Smooth muscle cell (in vitro differentiated cells): ENCODE measurements around the gene PPP1R14C. TPM values are rescaled to one million over a fixed set of nuclear protein-coding genes. Genes with fewer than 3 reads are reported as not detected.
A peak's percentile ranks its signal among the peaks of the same experiment; 100 is the strongest.

Source experiments
- DNase-seq: peaks from one replicate; lab custom pipeline; 2025; ENCODE audit not compliant: unreplicated experiment; lab: John Stamatoyannopoulos, UW
- H2AFZ ChIP-seq: fragments of 200-600 bp; sonication (generic); 2 replicates; pipeline ENCODE4 v1.6.0; 2016; ENCODE audit warnings: antibody characterized with exemption, low read depth, mild to moderate bottlenecking
- H3F3A ChIP-seq: fragments of 200-600 bp; sonication (generic); 2 replicates; pipeline ENCODE4 v1.6.0; 2017; ENCODE audit warnings: antibody characterized with exemption, low read depth
- H3K27ac ChIP-seq: fragments of 200-600 bp; sonication (generic); 2 replicates; pipeline ENCODE4 v1.5.1; 2016; ENCODE audit warnings: low read depth, mild to moderate bottlenecking
- H3K27me3 ChIP-seq: fragments of 200-600 bp; sonication (generic); 2 replicates; pipeline ENCODE4 v1.6.1; 2016; ENCODE audit warnings: low read depth, mild to moderate bottlenecking
- H3K36me3 ChIP-seq: fragments of 200-600 bp; sonication (generic); 2 replicates; pipeline ENCODE4 v1.5.1; 2016; ENCODE audit warnings: low read depth
- H3K4me1 ChIP-seq: fragments of 200-600 bp; sonication (generic); 2 replicates; pipeline ENCODE4 v1.5.1; 2016; ENCODE audit warnings: low read depth
- H3K4me2 ChIP-seq: fragments of 200-600 bp; sonication (generic); 2 replicates; pipeline ENCODE4 v1.6.0; 2016; ENCODE audit warnings: mild to moderate bottlenecking
- H3K4me3 ChIP-seq: fragments of 200-600 bp; sonication (generic); 2 replicates; pipeline ENCODE4 v1.5.1; 2016; ENCODE audit warnings: mild to moderate bottlenecking
- H3K79me2 ChIP-seq: fragments of 200-600 bp; sonication (generic); 2 replicates; pipeline ENCODE4 v1.6.0; 2016; ENCODE audit warnings: low read depth, mild to moderate bottlenecking
- H3K9ac ChIP-seq: fragments of 200-600 bp; sonication (generic); 2 replicates; pipeline ENCODE4 v1.6.0; 2016; ENCODE audit warnings: low read depth
- H3K9me3 ChIP-seq: fragments of 200-600 bp; sonication (generic); replicated peaks from 2 replicates; pipeline ENCODE4 v1.5.1; 2016; ENCODE audit warnings: low read depth
- H4K20me1 ChIP-seq: fragments of 200-600 bp; sonication (generic); 2 replicates; pipeline ENCODE4 v1.6.0; 2016; ENCODE audit warnings: low read depth
- WGBS: methylation state at CpG from one replicate; pipeline ENCODE4 v1.1.7; 2016; ENCODE audit warnings: low lambda C conversion rate; 5-methylcytosine and 5-hydroxymethylcytosine counted together
- polyA plus RNA-seq: library from polyadenylated mRNA; unstranded; fragments of >200 nt; fragmentation: Nextera tagmentation; extraction: Ambion mirVana; gene quantifications from 2 replicates; pipeline ENCODE4 v1.2.1, GENCODE V29; 2016
- total RNA-seq: library from RNA; depleted of rRNA; stranded (reverse); fragments of >200 nt; gene quantifications from 2 replicates; pipeline ENCODE4 v1.2.3, GENCODE V29; 2014
- TF ChIP-seq, protein P1 (sequence below): fragments of 200-600 bp; sonication (generic); IDR thresholded peaks from 2 replicates; pipeline ENCODE4 v1.5.1; 2017; ENCODE audit warnings: borderline replicate concordance, mild to moderate bottlenecking, antibody characterized with exemption; ENCODE audit not compliant: insufficient read depth, poor library complexity, severe bottlenecking

PPP1R14C gene
- total and polyA plus RNA-seq, 2 experiments from 2014 or later = 2.6 to 7.9 TPM

DNA sequence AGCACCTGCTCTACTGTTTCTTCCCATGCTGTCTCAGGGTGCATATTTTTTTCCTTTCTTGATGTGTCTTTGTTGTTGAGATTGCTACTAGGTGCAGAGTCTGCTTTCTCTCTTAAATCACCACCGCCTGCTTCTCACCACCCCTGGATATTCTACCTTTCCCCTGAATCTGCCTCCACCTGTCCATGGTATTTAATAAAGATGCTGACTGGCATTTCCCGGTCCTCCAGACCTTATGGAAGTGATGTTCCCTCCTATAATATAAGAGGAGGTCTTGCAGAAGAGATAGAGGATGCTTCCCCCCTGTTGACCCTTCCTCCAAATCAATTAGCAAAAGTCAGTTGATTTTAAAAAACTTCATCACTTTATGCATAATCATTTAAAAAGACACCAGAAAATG is 118.1 kb downstream of the PPP1R14C start:
- H3K79me2 ChIP-seq = no peaks in the 10 kb centered on the region
- no peaks in the 10 kb centered on the region for H3K27me3 ChIP-seq
- H3K27ac ChIP-seq = no peak overlapping the region
- TF ChIP-seq, protein P1, sequence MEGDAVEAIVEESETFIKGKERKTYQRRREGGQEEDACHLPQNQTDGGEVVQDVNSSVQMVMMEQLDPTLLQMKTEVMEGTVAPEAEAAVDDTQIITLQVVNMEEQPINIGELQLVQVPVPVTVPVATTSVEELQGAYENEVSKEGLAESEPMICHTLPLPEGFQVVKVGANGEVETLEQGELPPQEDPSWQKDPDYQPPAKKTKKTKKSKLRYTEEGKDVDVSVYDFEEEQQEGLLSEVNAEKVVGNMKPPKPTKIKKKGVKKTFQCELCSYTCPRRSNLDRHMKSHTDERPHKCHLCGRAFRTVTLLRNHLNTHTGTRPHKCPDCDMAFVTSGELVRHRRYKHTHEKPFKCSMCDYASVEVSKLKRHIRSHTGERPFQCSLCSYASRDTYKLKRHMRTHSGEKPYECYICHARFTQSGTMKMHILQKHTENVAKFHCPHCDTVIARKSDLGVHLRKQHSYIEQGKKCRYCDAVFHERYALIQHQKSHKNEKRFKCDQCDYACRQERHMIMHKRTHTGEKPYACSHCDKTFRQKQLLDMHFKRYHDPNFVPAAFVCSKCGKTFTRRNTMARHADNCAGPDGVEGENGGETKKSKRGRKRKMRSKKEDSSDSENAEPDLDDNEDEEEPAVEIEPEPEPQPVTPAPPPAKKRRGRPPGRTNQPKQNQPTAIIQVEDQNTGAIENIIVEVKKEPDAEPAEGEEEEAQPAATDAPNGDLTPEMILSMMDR = no peak
- H3F3A ChIP-seq = no peaks in the 10 kb centered on the region
- H3K4me3 ChIP-seq = no peak overlapping the region
- H3K9ac ChIP-seq = no peak overlapping the region
- H4K20me1 ChIP-seq = no peaks in the 10 kb centered on the region
- H3K4me2 ChIP-seq = no peak overlapping the region
- H3K4me1 ChIP-seq = peaks cover 5% of the 10 kb centered on the region
- no peaks in the 10 kb centered on the region for H3K9me3 ChIP-seq
- H3K36me3 ChIP-seq = no peaks in the 10 kb centered on the region
- 80% methylated on average over 2 of the region's 2 CpGs for WGBS
- DNase-seq = no peak
- H2AFZ ChIP-seq = no peak overlapping the region

DNA sequence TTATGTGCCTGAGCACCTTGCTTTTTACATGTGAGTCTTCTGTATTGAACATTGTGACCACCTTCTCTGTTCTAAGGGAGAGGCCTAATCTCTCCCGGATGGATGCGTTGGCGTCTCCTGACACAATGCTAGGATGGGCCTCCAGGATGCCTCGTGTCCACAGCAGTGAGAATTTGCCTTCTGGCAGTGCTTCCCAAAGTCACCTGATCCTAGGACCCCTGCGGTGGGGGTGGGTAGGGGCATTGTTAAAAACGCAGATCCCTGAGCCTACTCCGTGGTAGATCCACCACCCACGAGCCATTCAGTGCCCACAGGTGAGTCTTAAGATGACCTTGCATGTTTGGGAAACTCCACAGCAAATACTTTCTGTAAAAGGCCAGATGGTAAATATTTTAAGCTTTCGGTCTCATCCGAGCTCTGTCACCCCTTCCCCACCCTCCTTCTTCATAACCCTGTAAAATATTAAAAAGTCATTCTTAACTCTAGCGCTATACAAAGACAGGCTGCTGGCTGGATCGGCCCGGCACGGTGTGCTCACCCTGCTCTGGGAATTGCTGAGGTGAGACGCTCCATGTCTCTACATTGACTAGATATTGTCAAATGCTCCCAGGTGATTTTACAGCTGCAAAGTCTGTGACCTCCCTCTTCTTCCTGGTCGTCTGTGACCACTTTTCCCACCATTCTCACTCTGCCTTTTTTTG is 119.3 kb downstream of the PPP1R14C start:
- no peaks in the 10 kb centered on the region for H3K79me2 ChIP-seq
- H3K4me1 ChIP-seq = peaks cover 12% of the 10 kb centered on the region

DNA sequence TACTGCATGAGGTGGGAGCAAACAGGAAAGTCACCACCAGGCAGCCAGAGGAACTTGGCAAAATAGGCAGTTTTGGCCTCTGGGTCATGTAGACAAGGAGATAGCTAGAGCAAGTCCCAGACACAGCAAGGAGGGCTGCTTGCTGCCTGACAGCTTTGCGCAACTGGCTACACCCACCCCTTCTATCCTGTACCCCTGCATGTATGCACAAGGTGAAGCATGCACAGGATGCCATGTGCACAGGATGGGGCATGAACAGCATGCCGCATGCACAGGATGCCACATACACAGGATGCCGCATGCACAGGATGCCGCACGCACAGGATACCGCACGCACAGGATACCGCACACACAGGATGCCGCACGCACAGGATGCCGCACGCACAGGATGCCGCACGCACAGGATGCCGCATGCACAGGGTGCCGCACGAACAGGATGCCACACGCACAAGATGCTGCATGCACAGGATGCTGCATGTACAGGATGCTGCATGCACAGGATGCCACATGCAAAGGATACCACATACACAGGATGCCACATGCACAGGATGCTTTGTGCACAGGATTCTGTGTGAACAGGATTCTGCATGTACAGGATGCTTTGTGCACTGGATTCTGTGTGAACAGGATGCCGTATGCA is 121.0 kb downstream of the PPP1R14C start:
- WGBS = 91% methylated on average over 19 of the region's 19 CpGs
- no peak for DNase-seq
- Histone ChIP-seq H3K9ac (no peak overlapping the region), H3K36me3 (no peaks in the 10 kb centered on the region), H4K20me1 (no peaks in the 10 kb centered on the region), H3K27ac (no peak overlapping the region), H3K79me2 (no peaks in the 10 kb centered on the region), H3K4me2 (no peak overlapping the region), H3K9me3 (no peaks in the 10 kb centered on the region), H3K27me3 (no peaks in the 10 kb centered on the region), H3K4me1 (peaks cover 21% of the 10 kb centered on the region), H3F3A (peaks cover 9% of the 10 kb centered on the region), H2AFZ (no peak overlapping the region), H3K4me3 (no peak overlapping the region)
- TF ChIP-seq, protein P1 = no peak

More for the DNA sequence above, 119.3 kb downstream of the PPP1R14C start:
- Histone ChIP-seq H3K4me3 (no peak overlapping the region), H3K27ac (no peak overlapping the region), H3K9ac (no peak overlapping the region), H4K20me1 (no peaks in the 10 kb centered on the region), H3K9me3 (no peaks in the 10 kb centered on the region), H3K36me3 (no peaks in the 10 kb centered on the region), H3K27me3 (no peaks in the 10 kb centered on the region), H3F3A (peaks cover 5% of the 10 kb centered on the region), H2AFZ (no peak overlapping the region), H3K4me2 (no peak overlapping the region)
- no peak for DNase-seq
- TF ChIP-seq, protein P1 = no peak
- WGBS = 74% methylated on average over 16 of the region's 16 CpGs

GRCh38 chr6:150266309-150266708 is 123.5 kb downstream of the PPP1R14C start:
- H3K79me2 ChIP-seq = no peaks in the 10 kb centered on the region
- peak overlapping the region; percentile 59 for H3K4me2 ChIP-seq
- H3K4me3 ChIP-seq = no peak overlapping the region
- H3F3A ChIP-seq = peaks cover 9% of the 10 kb centered on the region
- H2AFZ ChIP-seq = no peak overlapping the region
- H3K4me1 ChIP-seq = peaks cover 21% of the 10 kb centered on the region
- 100% methylated on average over 1 of the region's 1 CpG for WGBS
- H3K27me3 ChIP-seq = no peaks in the 10 kb centered on the region
- no peaks in the 10 kb centered on the region for H3K36me3 ChIP-seq
- H3K27ac ChIP-seq = peak overlapping the region; percentile 95
- TF ChIP-seq, protein P1 = no peak
- H3K9me3 ChIP-seq = no peaks in the 10 kb centered on the region
- DNase-seq = no peak
- H4K20me1 ChIP-seq = no peaks in the 10 kb centered on the region
- no peak overlapping the region for H3K9ac ChIP-seq
